Prostate gland (tissue), 2 donors: ENCODE results near the gene COL5A1.

Experiments
- CTCF ChIP-seq, 4 experiments: fragments of 200-600 bp in 2 of 4; fragments of 450-650 bp in 2 of 4; sonication (generic) in 2 of 4; IDR thresholded peaks; 1 replicate in 3 of 4; 2 replicates in 1 of 4; pipeline ENCODE4 v1.5.1; 2016 to 2019; ENCODE audit warnings: antibody characterized with exemption in 4 of 4, mild to moderate bottlenecking in 2 of 4, moderate library complexity in 2 of 4
- POLR2A ChIP-seq: fragments of 450-650 bp; IDR thresholded peaks from one replicate; pipeline ENCODE4 v1.6.1; 2016; ENCODE audit warnings: antibody characterized with exemption, mild to moderate bottlenecking
- POLR2AphosphoS5 ChIP-seq: sonication (generic); formaldehyde crosslinking; IDR thresholded peaks from one replicate; pipeline ENCODE4 v1.6.1; 2017; ENCODE audit warnings: antibody characterized with exemption

- TF ChIP-seq CTCF (IDR thresholded peaks at IDR 0.05): no peak
- no peak for TF ChIP-seq POLR2A
- TF ChIP-seq POLR2AphosphoS5: no peak
Observed at GRCh38 chr9:134663084-134663483, 21.5 kb downstream of the COL5A1 start.
